Epithelial cell of esophagus (primary cell): ENCODE measurements around the gene MAGI2.
"Not testable (repeated sequence)": the region's sequence is repeated elsewhere in the genome, so short reads cannot be mapped to it uniquely, and the experiment has no call there.

ENCODE experiments used
- DNase-seq: peaks from one replicate; pipeline ENCODE4 v3.0.0; 2010; ENCODE audit warnings: low read depth
- H3K4me3 ChIP-seq: 2 replicates; pipeline ENCODE4 v1.5.1; 2011; ENCODE audit warnings: mild to moderate bottlenecking, low read length, control low read depth
- CTCF ChIP-seq: IDR thresholded peaks from 2 replicates; pipeline ENCODE4 v1.5.1; 2011; ENCODE audit warnings: low read depth, mild to moderate bottlenecking, low read length, control low read depth, inconsistent platforms; ENCODE audit not compliant: insufficient read depth; ENCODE audit errors: missing control alignments

The MAGI2 gene

DNA sequence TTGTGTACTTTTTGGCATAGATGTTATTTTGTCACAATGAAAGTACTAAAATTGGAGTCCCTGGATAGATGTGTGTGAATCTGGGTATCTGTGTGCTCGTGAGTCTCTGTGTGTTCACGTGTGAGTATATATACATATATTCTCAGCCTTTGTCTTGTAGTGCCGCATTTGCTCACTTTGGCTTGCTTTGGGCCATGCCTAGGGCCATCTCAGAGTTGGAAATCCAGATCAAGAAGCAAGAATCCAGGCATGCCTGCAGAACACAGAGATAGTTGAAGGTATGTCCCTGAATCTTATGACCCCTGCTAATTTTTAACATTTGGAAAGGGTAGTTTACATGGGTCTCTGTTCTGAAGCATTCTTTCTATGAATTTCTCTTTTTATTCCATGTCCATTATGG lies 1446.2 kb downstream of the MAGI2 start:
- DNase-seq: no peak
- no peak for TF ChIP-seq CTCF

GRCh38 chr7:78006063-78006755 lies 1447.3 kb downstream of the MAGI2 start:
- TF ChIP-seq CTCF: no peak
- no peak for DNase-seq

More for the DNA sequence above, 1446.2 kb downstream of the MAGI2 start:
- no peak overlapping the region for H3K4me3 ChIP-seq

DNA sequence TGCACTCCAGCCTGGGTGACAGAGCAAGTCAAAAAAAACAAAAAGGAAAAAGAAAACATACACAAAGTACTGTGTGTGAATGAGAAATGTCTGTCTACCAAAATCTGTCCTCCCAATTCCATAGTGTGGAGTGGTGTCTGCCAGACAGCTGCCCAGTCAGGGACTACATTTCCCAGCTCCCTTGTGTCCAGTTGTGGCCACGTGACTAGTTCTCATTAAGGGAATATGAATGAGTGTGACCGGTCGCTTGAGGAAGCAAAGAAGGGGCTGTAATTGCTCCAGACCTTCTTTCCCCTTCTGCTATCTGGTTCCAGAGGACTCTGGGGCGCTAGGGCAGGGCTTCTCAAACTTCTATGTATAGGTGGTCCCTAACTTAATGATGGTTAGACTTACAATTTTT lies 1450.8 kb downstream of the MAGI2 start:
- TF ChIP-seq CTCF: no peak

More at GRCh38 chr7:78006063-78006755, 1447.3 kb downstream of the MAGI2 start:
- no peak overlapping the region for H3K4me3 ChIP-seq

DNA sequence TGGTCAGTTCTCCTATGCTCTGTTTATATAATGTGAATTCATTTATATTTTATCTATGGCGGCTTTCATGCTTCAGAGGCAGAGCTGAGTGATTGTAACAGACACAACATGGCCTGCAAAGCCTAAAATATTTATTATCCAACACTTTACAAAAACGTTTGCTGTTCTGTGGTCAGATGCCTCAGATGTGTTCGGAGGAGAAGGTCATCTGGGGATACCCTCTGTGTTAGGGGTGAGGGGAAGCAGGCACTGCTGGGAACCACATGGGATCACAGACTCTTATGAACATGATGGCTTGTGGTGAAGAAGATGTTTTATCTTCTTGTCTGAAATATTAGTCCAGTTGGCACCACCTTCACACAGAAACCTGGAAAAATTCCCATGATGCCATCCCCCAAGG lies 1451.4 kb downstream of the MAGI2 start:
- no peak for TF ChIP-seq CTCF
- H3K4me3 ChIP-seq: no peak overlapping the region

More for the DNA sequence above, 1450.8 kb downstream of the MAGI2 start:
- no peak overlapping the region for H3K4me3 ChIP-seq
- DNase-seq: no peak

DNA sequence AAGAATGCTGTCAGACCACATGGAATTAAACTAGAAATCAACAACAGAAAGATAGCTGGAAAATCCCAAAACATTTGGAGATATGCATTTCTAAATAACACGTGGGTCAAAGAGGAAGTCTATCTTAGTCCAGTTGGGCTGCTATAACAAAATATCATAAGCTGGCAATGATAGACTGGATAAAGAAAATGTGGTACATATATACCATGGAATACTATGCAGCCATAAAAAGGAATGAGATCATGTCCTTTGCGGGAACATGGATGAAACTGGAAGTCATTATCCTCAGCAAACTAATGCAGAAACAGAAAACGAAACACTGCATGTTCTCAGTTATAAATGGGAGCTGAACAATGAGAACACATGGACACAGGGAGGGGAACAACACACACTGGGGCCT lies 1454.3 kb downstream of the MAGI2 start:
- not testable (repeated sequence) for DNase-seq, H3K4me3 ChIP-seq

More for the DNA sequence above, 1451.4 kb downstream of the MAGI2 start:
- no peak for DNase-seq

- no peak overlapping the region for H3K4me3 ChIP-seq
- no peak for DNase-seq
- peak; percentile 9 for TF ChIP-seq CTCF
These were observed 1457.8 kb downstream of the MAGI2 start for GRCh38 chr7:77995717-77996116.

DNA sequence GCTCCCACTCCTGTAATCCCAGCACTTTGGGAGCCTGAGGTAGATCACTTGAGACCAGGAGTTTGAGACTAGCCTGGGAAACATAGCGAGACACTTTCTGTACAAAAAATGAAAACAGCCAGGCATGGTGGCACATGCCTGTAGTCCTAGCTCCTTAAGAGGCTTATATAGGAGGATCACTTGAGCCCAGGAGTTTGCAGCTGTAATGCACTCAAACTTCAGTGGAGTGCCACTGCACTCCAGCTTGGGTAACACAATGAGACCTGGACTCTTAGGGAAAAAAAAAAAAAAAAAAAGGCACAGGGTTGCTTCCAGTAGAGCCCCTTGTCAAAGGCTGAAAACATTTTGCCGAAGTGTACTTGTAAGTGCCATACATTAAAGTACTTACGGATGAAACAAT lies 1459.6 kb downstream of the MAGI2 start:
- no peak overlapping the region for H3K4me3 ChIP-seq
- no peak for TF ChIP-seq CTCF
- DNase-seq: no peak

DNA sequence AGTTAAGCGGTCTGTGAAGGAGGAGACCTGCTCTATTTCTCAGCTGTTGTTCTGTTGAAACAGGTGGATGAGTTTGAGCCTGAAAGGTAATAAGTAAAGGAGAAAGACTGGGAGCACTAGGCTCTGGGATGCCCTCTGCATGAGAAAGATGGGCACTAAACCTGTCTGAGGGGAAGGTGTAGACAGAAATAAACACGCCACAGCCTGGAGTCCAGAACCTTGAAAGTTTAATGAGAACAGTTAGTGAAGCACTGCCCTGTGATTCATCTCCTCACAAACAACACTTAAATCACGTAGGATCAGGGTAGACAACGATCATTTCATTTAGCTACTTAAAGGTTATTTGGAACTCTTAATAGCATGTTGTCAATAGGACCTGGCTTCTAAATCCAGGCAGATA lies 1461.8 kb downstream of the MAGI2 start:
- no peak for DNase-seq
- no peak for TF ChIP-seq CTCF
- H3K4me3 ChIP-seq: no peak overlapping the region
